GM19372 (cell line): Measurements from ENCODE around the gene FCHSD2.
"Not testable (repeated sequence)": the region's sequence is repeated elsewhere in the genome, so short reads cannot be mapped to it uniquely, and the experiment has no call there.

Source experiments
- ATAC-seq: cut with Tn5 transposase; IDR thresholded peaks from one replicate; pipeline ENCODE4 v1.9.1; 2021; ENCODE audit warnings: mild to moderate bottlenecking, low read depth, moderate library complexity; ENCODE audit not compliant: unreplicated experiment

FCHSD2 gene

GRCh38 chr11:73152861-73153483, 10.9 kb upstream of the FCHSD2 start:
- peak; percentile 78 for ATAC-seq

GRCh38 chr11:73152086-73152853, 10.2 kb upstream of the FCHSD2 start:
- no peak for ATAC-seq

- no peak for ATAC-seq
These were observed 9.3 kb upstream of the FCHSD2 start for GRCh38 chr11:73151416-73151815.

GRCh38 chr11:73149105-73149504, 7.0 kb upstream of the FCHSD2 start:
- no peak for ATAC-seq

- ATAC-seq, result no peak
These were observed 5.9 kb upstream of the FCHSD2 start for GRCh38 chr11:73147771-73148681.

DNA sequence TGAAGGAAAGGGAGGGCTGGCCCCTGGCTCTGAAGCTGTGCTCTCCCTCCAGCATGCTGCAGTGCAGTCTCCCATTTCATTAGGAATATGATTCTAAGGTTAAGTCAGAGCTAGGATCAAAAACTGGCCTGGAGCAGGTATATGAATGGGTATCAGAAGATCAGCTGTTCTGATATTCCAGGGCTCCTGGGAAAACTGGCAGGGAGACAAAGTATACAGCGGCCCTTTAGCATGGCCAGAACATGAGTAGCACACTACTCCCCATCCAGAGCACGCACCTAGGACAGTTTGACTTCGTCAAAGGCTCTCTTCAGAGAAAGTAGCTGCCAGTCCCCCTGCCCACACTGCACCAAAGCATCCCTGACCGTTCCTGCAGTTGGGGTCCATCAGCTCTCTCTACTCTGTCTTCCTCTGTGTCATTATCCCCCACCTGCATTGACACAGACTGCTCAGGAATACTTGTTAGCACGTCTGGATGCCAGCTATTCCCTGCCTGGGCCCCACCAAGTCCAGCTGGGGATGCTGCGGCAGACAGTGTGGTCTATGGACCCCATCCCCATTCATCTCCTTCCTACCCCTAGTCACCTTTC, 4.0 kb upstream of the FCHSD2 start:
- ATAC-seq, result no peak

DNA sequence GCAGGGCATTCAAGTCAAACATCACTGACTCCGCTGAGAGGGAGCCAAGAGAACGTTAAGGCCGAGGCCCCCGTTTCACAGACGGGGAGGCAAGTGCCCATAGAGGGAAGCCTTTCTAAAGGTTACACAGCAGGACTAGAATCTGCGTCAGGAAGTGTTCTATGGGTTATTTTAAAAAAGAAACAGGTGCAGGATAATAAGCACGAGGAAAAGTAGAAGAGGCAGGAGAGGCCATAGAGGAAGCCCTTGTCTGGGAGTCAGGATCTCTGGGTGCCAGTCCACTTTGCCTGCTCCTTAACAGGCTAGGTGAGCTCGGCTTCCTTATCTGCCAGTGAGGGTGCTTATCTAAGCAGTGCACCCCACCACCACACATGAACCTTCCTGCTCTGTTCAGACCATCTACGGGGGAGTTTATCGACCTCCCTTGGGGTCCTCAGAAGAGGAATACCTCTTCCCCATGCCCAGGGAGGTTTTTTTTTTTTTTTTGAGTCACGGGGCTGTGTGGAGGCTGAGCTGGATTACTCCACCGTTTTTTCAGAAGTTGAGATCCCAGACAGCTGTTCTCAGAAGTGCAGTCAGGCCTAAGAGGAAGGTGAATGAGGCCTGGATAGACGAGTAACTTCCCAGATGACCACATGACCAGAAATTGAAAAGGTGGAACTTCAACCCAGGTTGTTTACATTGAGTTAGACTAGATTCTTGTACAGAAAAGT, 1.2 kb upstream of the FCHSD2 start:
- ATAC-seq, result no peak

DNA sequence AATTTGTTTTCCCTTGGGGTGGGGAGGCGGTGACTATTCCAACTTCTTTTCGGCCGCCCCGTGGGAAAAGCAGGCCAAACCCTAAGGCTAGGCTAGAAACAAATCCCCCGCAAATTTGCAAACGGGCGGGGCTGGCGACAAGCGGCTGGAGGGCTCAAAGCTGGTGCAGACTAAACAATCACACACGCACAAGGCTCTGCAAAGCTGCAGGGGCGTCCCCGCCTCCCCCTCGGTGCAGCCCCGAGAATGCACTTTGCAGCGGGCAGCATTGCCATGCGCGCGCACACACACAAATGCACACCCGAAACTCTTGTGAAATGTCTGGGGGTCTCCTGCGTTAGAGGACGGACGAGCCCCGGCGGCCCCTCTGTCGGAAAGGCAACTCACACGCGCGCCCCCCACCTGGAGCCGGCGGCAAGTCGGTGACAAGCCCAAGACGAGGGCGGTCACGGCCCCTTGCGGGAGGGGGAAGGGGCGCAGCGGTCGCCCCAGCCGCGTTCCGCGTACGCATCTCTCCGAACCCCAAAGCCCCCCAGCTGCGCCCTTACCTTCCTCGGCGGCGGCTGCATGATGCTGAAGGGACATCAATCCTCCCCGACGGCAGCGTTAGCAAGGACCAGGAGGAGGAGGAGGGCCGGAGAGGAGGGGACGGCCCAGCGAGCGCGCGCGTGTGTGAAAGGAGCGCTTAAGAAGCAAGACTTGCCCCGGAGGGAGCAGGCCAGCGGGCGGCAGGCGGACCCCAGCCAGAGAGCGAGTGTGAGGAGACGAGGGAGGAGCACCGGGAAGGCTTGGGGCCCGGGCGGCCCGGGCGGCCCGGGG, 600 bp downstream of the FCHSD2 start:
- ATAC-seq, result no peak

GRCh38 chr11:73141031-73141308, 1.1 kb downstream of the FCHSD2 start:
- ATAC-seq, result no peak

GRCh38 chr11:73140213-73141030, 1.7 kb downstream of the FCHSD2 start:
- no peak for ATAC-seq

- ATAC-seq, result no peak
These were observed 2.5 kb downstream of the FCHSD2 start for GRCh38 chr11:73139476-73140198.

GRCh38 chr11:73137944-73138274, 4.2 kb downstream of the FCHSD2 start:
- no peak for ATAC-seq

DNA sequence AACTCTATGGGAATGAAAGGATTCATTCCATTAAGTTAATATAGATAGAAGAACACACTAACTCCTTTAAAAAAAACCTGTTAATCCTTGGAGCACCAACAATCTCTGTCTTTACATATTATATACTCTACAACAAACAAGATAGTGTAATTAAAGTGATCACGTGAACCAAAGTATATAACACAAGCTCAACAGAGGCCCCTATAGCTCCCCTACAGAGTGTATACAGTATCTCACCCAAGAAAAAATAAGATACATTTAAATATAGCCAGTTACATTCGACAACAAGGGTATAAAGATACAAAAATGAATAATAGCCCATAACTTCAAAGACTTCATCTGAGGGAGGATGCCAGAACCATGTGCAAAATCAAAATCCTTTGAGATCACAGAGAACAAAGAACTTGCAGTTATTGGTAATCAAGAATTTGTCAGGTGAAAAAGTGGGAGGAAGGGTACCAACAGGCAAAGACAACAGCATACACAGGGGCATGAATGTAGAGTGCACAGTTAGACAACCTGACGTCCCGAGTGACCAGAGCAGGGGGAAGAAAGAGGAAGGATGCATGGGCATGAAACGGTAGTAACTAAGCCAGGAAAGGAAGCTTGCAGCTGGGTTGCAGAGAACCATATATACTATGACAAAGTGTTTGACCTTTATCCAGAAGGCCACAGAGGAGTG, 4.7 kb downstream of the FCHSD2 start:
- no peak for ATAC-seq

- not testable (repeated sequence) for ATAC-seq
These were observed 5.4 kb downstream of the FCHSD2 start for GRCh38 chr11:73136722-73137121.

GRCh38 chr11:73135346-73136284, 6.5 kb downstream of the FCHSD2 start:
- no peak for ATAC-seq

- ATAC-seq, result not testable (repeated sequence)
These were observed 9.8 kb downstream of the FCHSD2 start for GRCh38 chr11:73132349-73132748.

- no peak for ATAC-seq
These were observed 11.9 kb downstream of the FCHSD2 start for GRCh38 chr11:73130181-73130580.
